Psoas muscle (tissue), 8 donors: ENCODE measurements around the gene FOXL1. TPM values are rescaled to one million over a fixed set of nuclear protein-coding genes. Genes with fewer than 3 reads are reported as not detected.

ENCODE experiments used
- ATAC-seq, 4 donors: fragments of 200-7000 bp; cut with Tn5 transposase; one replicate each; pipeline ENCODE4 v1.9.1; 2020; ENCODE audit warnings: moderate library complexity in 3 of 4, mild to moderate bottlenecking in 2 of 4
- DNase-seq, 2 donors: peaks; one replicate each; pipeline ENCODE4 v3.0.0-alpha.2; 2020
- H3K27ac ChIP-seq: fragments of 200-600 bp; one replicate; pipeline ENCODE4 v1.8.0; 2022
- H3K27me3 ChIP-seq, 3 donors: fragments of 200-600 bp in 1 of 3; one replicate each; pipeline versions ENCODE4 v1.6.1 to v1.8.0; 2013 to 2022; ENCODE audit warnings: low read length in 2 of 3, mild to moderate bottlenecking in 2 of 3, moderate library complexity in 1 of 3; ENCODE audit not compliant: insufficient read depth in 3 of 3
- H3K36me3 ChIP-seq, 2 donors: fragments of 200-600 bp in 1 of 2; one replicate each; pipeline versions ENCODE4 v1.6.1 to v1.8.0; 2013 to 2022; ENCODE audit warnings: low read depth in 1 of 2, mild to moderate bottlenecking in 1 of 2, moderate library complexity in 1 of 2; ENCODE audit not compliant: insufficient read depth in 1 of 2
- H3K4me1 ChIP-seq: fragments of 200-600 bp; one replicate; pipeline ENCODE4 v1.8.0; 2022
- H3K4me3 ChIP-seq: fragments of 200-600 bp; one replicate; pipeline ENCODE4 v1.8.0; 2022; ENCODE audit warnings: mild to moderate bottlenecking
- H3K9me3 ChIP-seq: fragments of 200-600 bp; one replicate; pipeline ENCODE4 v1.8.0; 2022
- CTCF ChIP-seq: fragments of 200-600 bp; IDR thresholded peaks from one replicate; pipeline ENCODE4 v1.8.0; 2022; ENCODE audit warnings: antibody characterized with exemption
- WGBS, 3 donors: extraction: QIAGEN DNeasy Blood & Tissue Kit; methylation state at CpG; one replicate each; pipeline versions ENCODE4 v1.1.6 to v1.1.7; 2013; 5-methylcytosine and 5-hydroxymethylcytosine counted together
- intact Hi-C, 2 donors: fragments of 100-400 bp; cut with DNase I; formaldehyde crosslinking; loops; one replicate each; pipeline versions ENCODE4 v1.11.0 to v1.14.2; 2022
- polyA plus RNA-seq, 3 donors: library from polyadenylated mRNA; stranded (reverse); fragments of 200-250 nt; gene quantifications; one replicate each; pipeline ENCODE4 v1.2.3, GENCODE V29; 2013
- total RNA-seq, 4 donors: library from RNA; stranded (reverse); fragmentation: NEBNext Ultra II Directional in 2 of 4; extraction: Animal tissue kit (Norgen Biotek cat#: 25700) in 2 of 4; gene quantifications; one replicate each; pipeline versions ENCODE4 v1.2.1 to v1.2.4, GENCODE V29; 2021 to 2023
- donor health status: healthy with polysubstance abuse.
- donor health status: DM: no; HTN: no; CAD: no; lungs with moderate emphysema.
- donor health status: Bipolar disorder and iron deficiency.
- donor health status: healthy.
- donor health status: DM: yes; HTN: yes; CAD: no.
- donor health status: DM: no; HTN: no; CAD: no.
- donor health status: DM: no; HTN: no; CAD: no.
- donor health status: DM: yes; HTN: yes; CAD: no.

FOXL1 gene
- total and polyA plus RNA-seq, 7 donors, result 0.12 to 1.3 (median 0.22) TPM

GRCh38 chr16:86614699-86615098 is 36.4 kb downstream of the FOXL1 start:
- H3K36me3 ChIP-seq, result no peaks in the 10 kb centered on the region
- peaks cover 5% of the 10 kb centered on the region for H3K4me1 ChIP-seq
- ATAC-seq (peak; percentile 35 to 97 (median 66)), DNase-seq (no peak)
- peaks cover 0 to 6% (median 0%) of the 10 kb centered on the region in 3 donors for H3K27me3 ChIP-seq
- no peak for TF ChIP-seq CTCF
- H3K27ac ChIP-seq, result no peak overlapping the region
- H3K9me3 ChIP-seq, result no peaks in the 10 kb centered on the region
- intact Hi-C loops, result no loop called here
- H3K4me3 ChIP-seq, result no peak overlapping the region
- 27 to 51% (median 37%) methylated on average over 5 of the region's 5 CpGs for WGBS, 3 donors

- H3K9me3 ChIP-seq, result no peaks in the 10 kb centered on the region
- ATAC-seq, result no peak
- peaks cover 0 to 6% (median 0%) of the 10 kb centered on the region in 3 donors for H3K27me3 ChIP-seq
- H3K4me1 ChIP-seq, result peaks cover 5% of the 10 kb centered on the region
- no peak for TF ChIP-seq CTCF
- H3K36me3 ChIP-seq, result no peaks in the 10 kb centered on the region
- DNase-seq, result no peak
- 38 to 48% (median 44%) methylated on average over 5 of the region's 5 CpGs for WGBS, 3 donors
- no peak overlapping the region for H3K4me3 ChIP-seq
- no peak overlapping the region for H3K27ac ChIP-seq
- intact Hi-C loops, result no loop called here
These were observed 38.6 kb downstream of the FOXL1 start for GRCh38 chr16:86616906-86617305.

GRCh38 chr16:86618431-86619238 is 40.3 kb downstream of the FOXL1 start:
- no peak for ATAC-seq
- H3K9me3 ChIP-seq, result no peaks in the 10 kb centered on the region
- DNase-seq, result no peak
- H3K27ac ChIP-seq, result no peak overlapping the region
- H3K4me1 ChIP-seq, result peaks cover 5% of the 10 kb centered on the region
- no peaks in the 10 kb centered on the region for H3K36me3 ChIP-seq
- no peak for TF ChIP-seq CTCF
- H3K27me3 ChIP-seq, result peaks cover 0 to 6% (median 0%) of the 10 kb centered on the region in 3 donors
- intact Hi-C loops, result no loop called here
- H3K4me3 ChIP-seq, result peak overlapping the region; percentile 11
- WGBS, 3 donors, result 65 to 76% (median 74%) methylated on average over 16 of the region's 16 CpGs

GRCh38 chr16:86619239-86619794 is 41.0 kb downstream of the FOXL1 start:
- peak overlapping the region; percentile 11 for H3K4me3 ChIP-seq
- DNase-seq (no peak), ATAC-seq (no peak)
- peaks cover 0 to 7% (median 0%) of the 10 kb centered on the region in 3 donors for H3K27me3 ChIP-seq
- H3K9me3 ChIP-seq, result no peaks in the 10 kb centered on the region
- no peak for TF ChIP-seq CTCF
- WGBS, 3 donors, result 84 to 88% (median 84%) methylated on average over 23 of the region's 23 CpGs
- no peaks in the 10 kb centered on the region for H3K36me3 ChIP-seq
- H3K27ac ChIP-seq, result no peak overlapping the region
- H3K4me1 ChIP-seq, result peaks cover 4% of the 10 kb centered on the region
- intact Hi-C loops, result no loop called here
